ENCODE results near the gene EFCAB13. TPM values are rescaled to one million over a fixed set of nuclear protein-coding genes. Genes with fewer than 3 reads are reported as not detected.

Gene EFCAB13
- total and polyA plus RNA-seq, 2 donors (not counting 1 experiment from before 2014, with no cell fraction given), result 1.3 to 9.2 TPM

DNA sequence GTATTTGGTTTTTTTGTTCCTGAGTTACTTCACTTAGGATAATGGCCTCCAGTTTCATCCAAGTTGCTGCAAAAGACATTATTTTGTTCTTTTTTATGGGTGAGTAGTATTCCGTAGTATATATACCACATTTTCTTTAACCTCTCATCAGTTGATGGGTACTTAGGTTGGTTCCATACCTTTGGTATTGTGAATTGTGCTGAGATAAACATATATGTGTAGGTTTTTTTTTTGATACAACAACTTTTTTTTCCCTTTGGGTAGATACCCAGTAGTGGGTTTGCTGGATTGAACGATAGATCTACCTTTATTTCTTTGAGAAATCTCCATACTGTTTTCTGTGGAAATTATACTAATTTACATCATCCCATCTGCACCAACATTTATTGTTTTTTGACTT, 6.8 kb downstream of the EFCAB13 start:
- Histone ChIP-seq H3K9ac (ENCODE audit: insufficient read depth, low read length) (no peak overlapping the region), H2AFZ (ENCODE audit: low read length) (no peak overlapping the region), H3K9me3 (ENCODE audit: control insufficient read depth, insufficient read depth, low read depth, low read length) (no peaks in the 10 kb centered on the region), H3K79me2 (ENCODE audit: control insufficient read depth, insufficient read depth, low read length) (no peaks in the 10 kb centered on the region), H3K4me1 (ENCODE audit: control insufficient read depth, extremely low read depth, insufficient read depth, low read length) (no peaks in the 10 kb centered on the region), H3K4me2 (ENCODE audit: extremely low read depth, insufficient read depth, low read length) (no peak overlapping the region), H3K36me3 (ENCODE audit: control insufficient read depth, insufficient read depth, low read length) (no peaks in the 10 kb centered on the region), H3K27ac (ENCODE audit: insufficient read depth, low read length) (no peak overlapping the region), H3K27me3 (ENCODE audit: control insufficient read depth, insufficient read depth, low read length) (no peaks in the 10 kb centered on the region), H3K4me3 (replicated peaks in 1 of 4; ENCODE audit: control extremely low read depth in 1 of 4, insufficient read depth in 1 of 4, low read depth in 3 of 4, low read length in 4 of 4) (no peak overlapping the region), H4K20me1 (ENCODE audit: control insufficient read depth, extremely low read depth, insufficient read depth, low read length) (no peaks in the 10 kb centered on the region)
- no peak for TF ChIP-seq EZH2 (IDR thresholded peaks at IDR 0.05; ENCODE audit: low read length, missing control alignments)
- TF ChIP-seq, protein P1, sequence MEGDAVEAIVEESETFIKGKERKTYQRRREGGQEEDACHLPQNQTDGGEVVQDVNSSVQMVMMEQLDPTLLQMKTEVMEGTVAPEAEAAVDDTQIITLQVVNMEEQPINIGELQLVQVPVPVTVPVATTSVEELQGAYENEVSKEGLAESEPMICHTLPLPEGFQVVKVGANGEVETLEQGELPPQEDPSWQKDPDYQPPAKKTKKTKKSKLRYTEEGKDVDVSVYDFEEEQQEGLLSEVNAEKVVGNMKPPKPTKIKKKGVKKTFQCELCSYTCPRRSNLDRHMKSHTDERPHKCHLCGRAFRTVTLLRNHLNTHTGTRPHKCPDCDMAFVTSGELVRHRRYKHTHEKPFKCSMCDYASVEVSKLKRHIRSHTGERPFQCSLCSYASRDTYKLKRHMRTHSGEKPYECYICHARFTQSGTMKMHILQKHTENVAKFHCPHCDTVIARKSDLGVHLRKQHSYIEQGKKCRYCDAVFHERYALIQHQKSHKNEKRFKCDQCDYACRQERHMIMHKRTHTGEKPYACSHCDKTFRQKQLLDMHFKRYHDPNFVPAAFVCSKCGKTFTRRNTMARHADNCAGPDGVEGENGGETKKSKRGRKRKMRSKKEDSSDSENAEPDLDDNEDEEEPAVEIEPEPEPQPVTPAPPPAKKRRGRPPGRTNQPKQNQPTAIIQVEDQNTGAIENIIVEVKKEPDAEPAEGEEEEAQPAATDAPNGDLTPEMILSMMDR (conservative IDR thresholded peaks at IDR 0.05 in 1 of 2, IDR thresholded peaks at IDR 0.05 in 1 of 2; ENCODE audit: low read depth in 1 of 2, low read length in 2 of 2), result no peak
- DNase-seq (ENCODE audit: low read depth in 2 of 2), result no peak

DNA sequence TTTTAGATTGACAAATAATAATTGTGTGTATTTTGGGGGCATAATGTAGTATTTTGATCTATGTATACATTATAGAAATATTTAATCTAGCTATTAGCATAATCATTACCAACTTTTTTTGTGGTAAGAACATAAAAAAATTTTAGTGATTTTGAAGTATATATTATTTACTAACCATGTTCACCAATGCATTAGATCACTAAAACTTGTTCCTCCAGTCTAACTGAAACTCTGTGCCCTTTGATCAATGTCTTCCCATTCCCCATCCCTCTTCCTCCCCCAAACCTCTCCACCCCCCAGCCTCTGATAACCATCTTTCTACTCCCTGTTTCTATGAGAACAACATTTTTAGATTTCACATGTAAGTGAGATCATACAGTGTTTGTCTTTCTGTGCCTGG, 8.5 kb downstream of the EFCAB13 start:
- H3K79me2 ChIP-seq (ENCODE audit: control insufficient read depth, insufficient read depth, low read length), result no peaks in the 10 kb centered on the region
- H3K27me3 ChIP-seq (ENCODE audit: control insufficient read depth, insufficient read depth, low read length), result no peaks in the 10 kb centered on the region
- H2AFZ ChIP-seq (ENCODE audit: low read length), result no peak overlapping the region
- no peaks in the 10 kb centered on the region for H3K36me3 ChIP-seq (ENCODE audit: control insufficient read depth, insufficient read depth, low read length)
- DNase-seq (ENCODE audit: low read depth in 2 of 2), result no peak
- no peak overlapping the region for H3K4me3 ChIP-seq (replicated peaks in 1 of 4; ENCODE audit: control extremely low read depth in 1 of 4, insufficient read depth in 1 of 4, low read depth in 3 of 4, low read length in 4 of 4)
- no peak overlapping the region for H3K9ac ChIP-seq (ENCODE audit: insufficient read depth, low read length)
- H3K4me2 ChIP-seq (ENCODE audit: extremely low read depth, insufficient read depth, low read length), result no peak overlapping the region
- H3K27ac ChIP-seq (ENCODE audit: insufficient read depth, low read length), result no peak overlapping the region
- H3K4me1 ChIP-seq (ENCODE audit: control insufficient read depth, extremely low read depth, insufficient read depth, low read length), result no peaks in the 10 kb centered on the region
- TF ChIP-seq EZH2 (IDR thresholded peaks at IDR 0.05; ENCODE audit: low read length, missing control alignments), result no peak
- TF ChIP-seq, protein P1 (conservative IDR thresholded peaks at IDR 0.05 in 1 of 2, IDR thresholded peaks at IDR 0.05 in 1 of 2; ENCODE audit: low read depth in 1 of 2, low read length in 2 of 2), result no peak
- no peaks in the 10 kb centered on the region for H4K20me1 ChIP-seq (ENCODE audit: control insufficient read depth, extremely low read depth, insufficient read depth, low read length)
- no peaks in the 10 kb centered on the region for H3K9me3 ChIP-seq (ENCODE audit: control insufficient read depth, insufficient read depth, low read depth, low read length)

DNA sequence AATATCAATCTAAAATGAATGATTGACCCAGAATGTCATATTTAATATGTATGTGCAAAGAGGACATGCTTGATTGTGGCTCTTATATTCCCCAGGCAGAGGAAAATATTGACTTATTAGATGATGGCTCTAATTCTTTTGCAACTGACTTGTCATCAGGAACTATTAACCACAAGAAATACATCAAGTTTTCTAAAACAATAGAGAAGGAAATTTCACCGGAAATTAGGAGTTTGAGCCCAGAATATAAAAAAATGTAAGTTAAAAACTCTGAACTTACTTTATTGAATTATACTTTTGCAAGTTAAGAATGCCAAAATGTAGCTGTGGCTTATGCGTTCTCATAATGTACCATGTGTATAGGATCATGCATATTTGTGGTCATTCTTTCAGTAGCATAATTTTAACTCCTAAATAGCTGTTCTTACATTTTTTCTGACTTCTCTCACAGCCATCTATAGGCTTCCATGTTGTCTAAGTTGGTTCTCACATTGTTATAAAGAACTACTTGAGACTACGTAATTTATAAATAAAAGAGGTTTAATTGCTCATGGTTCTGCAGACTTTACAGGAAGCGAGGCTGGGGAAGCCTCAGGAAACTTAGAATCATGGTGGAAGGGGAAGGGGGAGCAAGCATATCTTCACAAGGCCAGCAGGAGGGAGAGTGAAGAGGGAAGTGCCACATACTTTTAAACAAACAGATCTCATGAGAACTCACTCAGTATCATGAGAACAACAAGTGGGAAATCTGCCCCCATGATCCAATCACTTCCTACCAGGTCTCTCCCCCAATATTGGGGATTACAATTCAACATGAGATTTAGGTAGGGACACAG, 11.6 kb downstream of the EFCAB13 start:
- Histone ChIP-seq H4K20me1 (ENCODE audit: control insufficient read depth, extremely low read depth, insufficient read depth, low read length) (no peaks in the 10 kb centered on the region), H3K4me2 (ENCODE audit: extremely low read depth, insufficient read depth, low read length) (no peak overlapping the region), H3K79me2 (ENCODE audit: control insufficient read depth, insufficient read depth, low read length) (no peaks in the 10 kb centered on the region), H3K9ac (ENCODE audit: insufficient read depth, low read length) (no peak overlapping the region), H3K9me3 (ENCODE audit: control insufficient read depth, insufficient read depth, low read depth, low read length) (no peaks in the 10 kb centered on the region), H3K4me3 (replicated peaks in 1 of 4; ENCODE audit: control extremely low read depth in 1 of 4, insufficient read depth in 1 of 4, low read depth in 3 of 4, low read length in 4 of 4) (no peak overlapping the region), H2AFZ (ENCODE audit: low read length) (no peak overlapping the region), H3K36me3 (ENCODE audit: control insufficient read depth, insufficient read depth, low read length) (no peaks in the 10 kb centered on the region), H3K27ac (ENCODE audit: insufficient read depth, low read length) (no peak overlapping the region), H3K4me1 (ENCODE audit: control insufficient read depth, extremely low read depth, insufficient read depth, low read length) (no peaks in the 10 kb centered on the region), H3K27me3 (ENCODE audit: control insufficient read depth, insufficient read depth, low read length) (no peaks in the 10 kb centered on the region)
- peak in 1 of 2 donors; percentile 4 for DNase-seq (ENCODE audit: low read depth in 2 of 2)
- TF ChIP-seq EZH2 (IDR thresholded peaks at IDR 0.05; ENCODE audit: low read length, missing control alignments), result no peak
- TF ChIP-seq, protein P1 (conservative IDR thresholded peaks at IDR 0.05 in 1 of 2, IDR thresholded peaks at IDR 0.05 in 1 of 2; ENCODE audit: low read depth in 1 of 2, low read length in 2 of 2), result no peak

Measured in fibroblast of lung (primary cell).